Measurements from ENCODE around the gene FGF21. TPM values are rescaled to one million over a fixed set of nuclear protein-coding genes. Genes with fewer than 3 reads are reported as not detected.
A peak's percentile ranks its signal among the peaks of the same experiment; 100 is the strongest.
"Not testable (repeated sequence)": the region's sequence is repeated elsewhere in the genome, so short reads cannot be mapped to it uniquely, and the experiment has no call there.

Gene FGF21
- total and polyA plus RNA-seq, 4 donors = not detected

GRCh38 chr19:48751845-48752495 is 3.4 kb upstream of the FGF21 start:
- peak overlapping the region; percentile 22 for H3K4me3 ChIP-seq (ENCODE audit: low read depth, low read length)
- DNase-seq (ENCODE audit: low read depth in 4 of 6, low spot score in 6 of 6) = peak in 1 of 6 donors; percentile 39
- H3K27ac ChIP-seq (ENCODE audit: low read depth, low read length) = no peak overlapping the region
- no peaks in the 10 kb centered on the region for H3K9me3 ChIP-seq (ENCODE audit: control insufficient read depth, insufficient read depth, low read length)
- 24% methylated on average over 10 of the region's 20 CpGs for WGBS (ENCODE audit: insufficient coverage)
- H3K4me1 ChIP-seq (ENCODE audit: control insufficient read depth, insufficient read depth, low read length) = peaks cover 19% of the 10 kb centered on the region
- peaks cover 8% of the 10 kb centered on the region for H3K36me3 ChIP-seq (ENCODE audit: control insufficient read depth, insufficient read depth, low read length)
- H3K27me3 ChIP-seq (ENCODE audit: control insufficient read depth, insufficient read depth, low read length) = peaks cover 39% of the 10 kb centered on the region

- H3K27me3 ChIP-seq (ENCODE audit: control insufficient read depth, insufficient read depth, low read length) = peaks cover 39% of the 10 kb centered on the region
- no peaks in the 10 kb centered on the region for H3K9me3 ChIP-seq (ENCODE audit: control insufficient read depth, insufficient read depth, low read length)
- peaks cover 8% of the 10 kb centered on the region for H3K36me3 ChIP-seq (ENCODE audit: control insufficient read depth, insufficient read depth, low read length)
- peak within 1 kb of the TSS; percentile 22 for H3K4me3 ChIP-seq (ENCODE audit: low read depth, low read length)
- WGBS (ENCODE audit: insufficient coverage) = under 1% methylated on average over 71 of the region's 73 CpGs
- peaks cover 16% of the 10 kb centered on the region for H3K4me1 ChIP-seq (ENCODE audit: control insufficient read depth, insufficient read depth, low read length)
- peak in 2 of 6 donors; percentile 40 to 86 for DNase-seq (ENCODE audit: low read depth in 4 of 6, low spot score in 6 of 6)
- H3K27ac ChIP-seq (ENCODE audit: low read depth, low read length) = no peak within 1 kb of the TSS
These were observed 2.6 kb upstream of the FGF21 start, which contains the start of gene FUT1 for GRCh38 chr19:48752496-48753365. Gene FUT1 (minus strand): TSS chr19:48752641. CDS start chr19:48751281, 1,360 bp downstream.

- H3K9me3 ChIP-seq (ENCODE audit: control insufficient read depth, insufficient read depth, low read length) = no peaks in the 10 kb centered on the region
- H3K4me3 ChIP-seq (ENCODE audit: low read depth, low read length) = no peak overlapping the region
- peaks cover 39% of the 10 kb centered on the region for H3K27me3 ChIP-seq (ENCODE audit: control insufficient read depth, insufficient read depth, low read length)
- peaks cover 16% of the 10 kb centered on the region for H3K4me1 ChIP-seq (ENCODE audit: control insufficient read depth, insufficient read depth, low read length)
- 65% methylated on average over 4 of the region's 5 CpGs for WGBS (ENCODE audit: insufficient coverage)
- H3K36me3 ChIP-seq (ENCODE audit: control insufficient read depth, insufficient read depth, low read length) = peaks cover 1% of the 10 kb centered on the region
- no peak for DNase-seq (ENCODE audit: low read depth in 4 of 6, low spot score in 6 of 6)
- no peak overlapping the region for H3K27ac ChIP-seq (ENCODE audit: low read depth, low read length)
These were observed 463 bp downstream of the FGF21 start for GRCh38 chr19:48755787-48756186.

GRCh38 chr19:48756212-48756611 is 888 bp downstream of the FGF21 start:
- Histone ChIP-seq H3K4me1 (ENCODE audit: control insufficient read depth, insufficient read depth, low read length) (peaks cover 16% of the 10 kb centered on the region), H3K27ac (ENCODE audit: low read depth, low read length) (no peak overlapping the region), H3K27me3 (ENCODE audit: control insufficient read depth, insufficient read depth, low read length) (peaks cover 36% of the 10 kb centered on the region), H3K9me3 (ENCODE audit: control insufficient read depth, insufficient read depth, low read length) (no peaks in the 10 kb centered on the region), H3K36me3 (ENCODE audit: control insufficient read depth, insufficient read depth, low read length) (no peaks in the 10 kb centered on the region), H3K4me3 (ENCODE audit: low read depth, low read length) (no peak overlapping the region)
- 87% methylated on average over 11 of the region's 11 CpGs for WGBS (ENCODE audit: insufficient coverage)
- DNase-seq (ENCODE audit: low read depth in 4 of 6, low spot score in 6 of 6) = no peak

GRCh38 chr19:48756686-48757085 is 1.4 kb downstream of the FGF21 start:
- Histone ChIP-seq H3K27ac (ENCODE audit: low read depth, low read length) (no peak overlapping the region), H3K27me3 (ENCODE audit: control insufficient read depth, insufficient read depth, low read length) (peaks cover 33% of the 10 kb centered on the region), H3K9me3 (ENCODE audit: control insufficient read depth, insufficient read depth, low read length) (no peaks in the 10 kb centered on the region), H3K36me3 (ENCODE audit: control insufficient read depth, insufficient read depth, low read length) (no peaks in the 10 kb centered on the region), H3K4me1 (ENCODE audit: control insufficient read depth, insufficient read depth, low read length) (peaks cover 16% of the 10 kb centered on the region), H3K4me3 (ENCODE audit: low read depth, low read length) (no peak overlapping the region)
- no peak for DNase-seq (ENCODE audit: low read depth in 4 of 6, low spot score in 6 of 6)
- 73% methylated on average over 8 of the region's 9 CpGs for WGBS (ENCODE audit: insufficient coverage)

- Histone ChIP-seq H3K27ac (ENCODE audit: low read depth, low read length) (no peak overlapping the region), H3K4me1 (ENCODE audit: control insufficient read depth, insufficient read depth, low read length) (peaks cover 12% of the 10 kb centered on the region), H3K36me3 (ENCODE audit: control insufficient read depth, insufficient read depth, low read length) (no peaks in the 10 kb centered on the region), H3K27me3 (ENCODE audit: control insufficient read depth, insufficient read depth, low read length) (peaks cover 30% of the 10 kb centered on the region), H3K9me3 (ENCODE audit: control insufficient read depth, insufficient read depth, low read length) (no peaks in the 10 kb centered on the region), H3K4me3 (ENCODE audit: low read depth, low read length) (no peak overlapping the region)
- WGBS (ENCODE audit: insufficient coverage) = 86% methylated on average over 10 of the region's 12 CpGs
- DNase-seq (ENCODE audit: low read depth in 4 of 6, low spot score in 6 of 6) = no peak
These were observed 1.9 kb downstream of the FGF21 start for GRCh38 chr19:48757089-48757675.

GRCh38 chr19:48757741-48758144 is 2.4 kb downstream of the FGF21 start:
- Histone ChIP-seq H3K4me3 (ENCODE audit: low read depth, low read length) (no peak overlapping the region), H3K27ac (ENCODE audit: low read depth, low read length) (no peak overlapping the region), H3K4me1 (ENCODE audit: control insufficient read depth, insufficient read depth, low read length) (peaks cover 7% of the 10 kb centered on the region), H3K9me3 (ENCODE audit: control insufficient read depth, insufficient read depth, low read length) (no peaks in the 10 kb centered on the region), H3K27me3 (ENCODE audit: control insufficient read depth, insufficient read depth, low read length) (peaks cover 30% of the 10 kb centered on the region), H3K36me3 (ENCODE audit: control insufficient read depth, insufficient read depth, low read length) (no peaks in the 10 kb centered on the region)
- DNase-seq (ENCODE audit: low read depth in 4 of 6, low spot score in 6 of 6) = no peak
- WGBS (ENCODE audit: insufficient coverage) = 85% methylated on average over 11 of the region's 14 CpGs

GRCh38 chr19:48760504-48761205 is 5.3 kb downstream of the FGF21 start:
- H3K9me3 ChIP-seq (ENCODE audit: control insufficient read depth, insufficient read depth, low read length) = no peaks in the 10 kb centered on the region
- no peaks in the 10 kb centered on the region for H3K36me3 ChIP-seq (ENCODE audit: control insufficient read depth, insufficient read depth, low read length)
- peaks cover 13% of the 10 kb centered on the region for H3K27me3 ChIP-seq (ENCODE audit: control insufficient read depth, insufficient read depth, low read length)
- no peaks in the 10 kb centered on the region for H3K4me1 ChIP-seq (ENCODE audit: control insufficient read depth, insufficient read depth, low read length)
- no peak for DNase-seq (ENCODE audit: low read depth in 4 of 6, low spot score in 6 of 6)
- WGBS (ENCODE audit: insufficient coverage) = 71% methylated on average over 15 of the region's 16 CpGs
- no peak overlapping the region for H3K4me3 ChIP-seq (ENCODE audit: low read depth, low read length)
- H3K27ac ChIP-seq (ENCODE audit: low read depth, low read length) = no peak overlapping the region

GRCh38 chr19:48765816-48766215 is 10.5 kb downstream of the FGF21 start:
- not testable (repeated sequence) for H3K4me1 ChIP-seq (ENCODE audit: control insufficient read depth, insufficient read depth, low read length); DNase-seq (ENCODE audit: low read depth in 4 of 6, low spot score in 6 of 6); H3K9me3 ChIP-seq (ENCODE audit: control insufficient read depth, insufficient read depth, low read length); H3K36me3 ChIP-seq (ENCODE audit: control insufficient read depth, insufficient read depth, low read length); H3K4me3 ChIP-seq (ENCODE audit: low read depth, low read length); H3K27ac ChIP-seq (ENCODE audit: low read depth, low read length); H3K27me3 ChIP-seq (ENCODE audit: control insufficient read depth, insufficient read depth, low read length)
- no CpG with 5 or more reads among the region's 5 CpGs for WGBS (ENCODE audit: insufficient coverage)
